Measurements from ENCODE around the gene ZMYND19.
"Not testable (repeated sequence)": the region's sequence is repeated elsewhere in the genome, so short reads cannot be mapped to it uniquely, and the experiment has no call there.

ZMYND19 gene

GRCh38 chr9:137613738-137614523 lies 23.6 kb upstream of the ZMYND19 start:
- no peak for DNase-seq

GRCh38 chr9:137613259-137613658 lies 22.9 kb upstream of the ZMYND19 start:
- no peak for DNase-seq

- DNase-seq: no peak
Observed at GRCh38 chr9:137612741-137613142, 22.4 kb upstream of the ZMYND19 start.

- DNase-seq: peak; percentile 91
Observed at GRCh38 chr9:137611623-137612609, 21.6 kb upstream of the ZMYND19 start.

- no peak for DNase-seq
Observed at GRCh38 chr9:137610944-137611343, 20.6 kb upstream of the ZMYND19 start.

GRCh38 chr9:137607141-137607857 lies 17.0 kb upstream of the ZMYND19 start:
- DNase-seq: no peak

GRCh38 chr9:137606734-137607138 lies 16.4 kb upstream of the ZMYND19 start:
- DNase-seq: no peak

- DNase-seq: no peak
Observed at GRCh38 chr9:137606005-137606621, 15.8 kb upstream of the ZMYND19 start.

- peak; percentile 95 for DNase-seq
Observed at GRCh38 chr9:137605121-137606004, 15.1 kb upstream of the ZMYND19 start, which contains the start of gene ARRDC1. Gene ARRDC1, plus strand, starts transcription at chr9:137605686. Its CDS starts 32 bp downstream, at chr9:137605718.

- DNase-seq: no peak
Observed at GRCh38 chr9:137604345-137605086, 14.2 kb upstream of the ZMYND19 start.

GRCh38 chr9:137603879-137604278 lies 13.6 kb upstream of the ZMYND19 start:
- no peak for DNase-seq

- DNase-seq: no peak
Observed at GRCh38 chr9:137602661-137603060, 12.3 kb upstream of the ZMYND19 start.

- no peak for DNase-seq
Observed at GRCh38 chr9:137598943-137599342, 8.6 kb upstream of the ZMYND19 start.

GRCh38 chr9:137596577-137596976 lies 6.3 kb upstream of the ZMYND19 start:
- DNase-seq: not testable (repeated sequence)

GRCh38 chr9:137593176-137593575 lies 2.9 kb upstream of the ZMYND19 start:
- no peak for DNase-seq

- DNase-seq: no peak
Observed at GRCh38 chr9:137592767-137593166, 2.5 kb upstream of the ZMYND19 start.

- no peak for DNase-seq
Observed at GRCh38 chr9:137590123-137590468, 216 bp downstream of the ZMYND19 start.

- peak; percentile 20 for DNase-seq
Observed at GRCh38 chr9:137589441-137590122, 730 bp downstream of the ZMYND19 start.

GRCh38 chr9:137588891-137589290 lies 1.4 kb downstream of the ZMYND19 start:
- no peak for DNase-seq

GRCh38 chr9:137588311-137588710 lies 2.0 kb downstream of the ZMYND19 start:
- no peak for DNase-seq

Data from EL (cell line).